Cardiac fibroblast (primary cell): ENCODE measurements around the gene TNFRSF14.
A peak's percentile ranks its signal among the peaks of the same experiment; 100 is the strongest.

ENCODE experiments used
- DNase-seq, 2 donors: peaks; one replicate each; pipeline versions ENCODE4 v3.0.0 to v3.0.0-alpha.2; 2010; ENCODE audit warnings: low read depth in 2 of 2
- H3K4me3 ChIP-seq, 2 donors: replicated peaks in 1 of 2; 1 replicate in 1 of 2; 2 replicates in 1 of 2; pipeline ENCODE4 v1.5.1; 2011; ENCODE audit warnings: low read depth in 2 of 2, low read length in 2 of 2, mild to moderate bottlenecking in 2 of 2, moderate library complexity in 1 of 2
- TF ChIP-seq, protein P1 (sequence below): IDR thresholded peaks from one replicate; pipeline ENCODE4 v1.5.1; 2011; ENCODE audit warnings: low read depth, mild to moderate bottlenecking, low read length, inconsistent platforms

TNFRSF14 gene

DNA sequence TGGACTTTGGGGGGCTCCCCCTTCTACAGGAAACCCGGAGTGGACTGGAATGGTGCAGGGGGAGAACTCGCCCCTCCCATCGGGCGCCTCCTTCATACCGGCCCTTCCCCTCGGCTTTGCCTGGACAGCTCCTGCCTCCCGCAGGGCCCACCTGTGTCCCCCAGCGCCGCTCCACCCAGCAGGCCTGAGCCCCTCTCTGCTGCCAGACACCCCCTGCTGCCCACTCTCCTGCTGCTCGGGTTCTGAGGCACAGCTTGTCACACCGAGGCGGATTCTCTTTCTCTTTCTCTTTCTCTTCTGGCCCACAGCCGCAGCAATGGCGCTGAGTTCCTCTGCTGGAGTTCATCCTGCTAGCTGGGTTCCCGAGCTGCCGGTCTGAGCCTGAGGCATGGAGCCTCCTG, at the start of gene TNFRSF14:
Gene TNFRSF14, plus strand, starts transcription at position 95 of the 401 bp plus-strand sequence. Its CDS starts 294 bp downstream, at position 389.
- TF ChIP-seq, protein P1, sequence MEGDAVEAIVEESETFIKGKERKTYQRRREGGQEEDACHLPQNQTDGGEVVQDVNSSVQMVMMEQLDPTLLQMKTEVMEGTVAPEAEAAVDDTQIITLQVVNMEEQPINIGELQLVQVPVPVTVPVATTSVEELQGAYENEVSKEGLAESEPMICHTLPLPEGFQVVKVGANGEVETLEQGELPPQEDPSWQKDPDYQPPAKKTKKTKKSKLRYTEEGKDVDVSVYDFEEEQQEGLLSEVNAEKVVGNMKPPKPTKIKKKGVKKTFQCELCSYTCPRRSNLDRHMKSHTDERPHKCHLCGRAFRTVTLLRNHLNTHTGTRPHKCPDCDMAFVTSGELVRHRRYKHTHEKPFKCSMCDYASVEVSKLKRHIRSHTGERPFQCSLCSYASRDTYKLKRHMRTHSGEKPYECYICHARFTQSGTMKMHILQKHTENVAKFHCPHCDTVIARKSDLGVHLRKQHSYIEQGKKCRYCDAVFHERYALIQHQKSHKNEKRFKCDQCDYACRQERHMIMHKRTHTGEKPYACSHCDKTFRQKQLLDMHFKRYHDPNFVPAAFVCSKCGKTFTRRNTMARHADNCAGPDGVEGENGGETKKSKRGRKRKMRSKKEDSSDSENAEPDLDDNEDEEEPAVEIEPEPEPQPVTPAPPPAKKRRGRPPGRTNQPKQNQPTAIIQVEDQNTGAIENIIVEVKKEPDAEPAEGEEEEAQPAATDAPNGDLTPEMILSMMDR: peak; percentile 14
- H3K4me3 ChIP-seq: peak within 1 kb of the TSS; percentile 46 to 61
- peak; percentile 50 to 60 for DNase-seq

DNA sequence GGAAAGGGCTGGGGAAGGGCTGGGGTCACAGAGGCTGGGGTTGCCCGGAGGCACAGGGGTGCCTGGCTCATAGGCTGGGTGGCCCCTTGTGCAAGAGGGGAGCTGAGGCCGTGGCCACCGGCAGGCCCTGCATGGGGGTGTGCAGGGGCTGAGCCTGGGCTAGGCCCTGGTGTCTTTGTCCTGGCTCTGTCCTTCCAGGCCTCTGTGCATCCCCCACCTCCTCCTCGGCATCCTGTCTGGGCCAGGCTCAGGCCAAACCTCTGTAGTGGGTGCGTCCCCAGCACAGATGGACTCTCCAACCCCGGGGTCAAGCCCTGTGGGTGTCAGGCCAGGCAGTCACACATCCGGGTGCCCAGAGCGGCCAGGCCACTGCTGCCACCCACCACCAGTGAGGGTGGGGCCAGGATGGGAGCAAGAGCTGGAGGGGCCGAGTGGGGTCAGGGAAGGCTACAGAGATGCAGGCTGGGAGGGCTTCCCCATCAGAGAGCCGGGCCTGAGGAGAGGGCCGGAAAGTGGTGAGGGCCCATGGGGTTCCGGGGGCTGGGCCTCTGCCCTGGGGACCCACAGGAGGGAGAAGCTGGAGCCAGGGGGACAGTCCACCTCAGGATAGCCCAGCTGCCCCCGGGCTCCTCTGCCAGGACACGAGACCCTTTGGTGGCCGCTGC, 49.1 kb upstream of the TNFRSF14 start:
- H3K4me3 ChIP-seq: no peak overlapping the region
- TF ChIP-seq, protein P1: no peak
- DNase-seq: no peak

DNA sequence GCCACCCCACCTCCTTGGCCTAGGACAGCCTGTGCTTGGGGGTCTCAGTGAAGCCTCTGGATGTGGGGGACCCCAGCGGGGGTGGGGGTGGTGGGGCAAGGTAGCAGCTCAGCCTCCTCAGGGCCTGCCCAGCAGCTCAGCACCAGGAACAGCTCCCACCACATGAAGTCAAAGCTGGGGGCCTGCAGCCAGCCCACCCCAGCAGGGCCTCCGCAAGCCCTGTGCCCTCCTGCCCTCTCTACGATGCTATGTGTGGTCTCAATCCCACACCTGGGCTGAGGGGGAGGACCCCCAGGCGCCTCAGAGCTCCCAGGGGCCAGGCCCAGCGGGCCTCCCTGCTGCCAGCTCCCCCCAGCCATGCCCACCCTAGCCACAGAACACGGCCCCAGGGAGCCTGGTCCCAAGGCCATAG, 48.4 kb upstream of the TNFRSF14 start:
- H3K4me3 ChIP-seq: no peak overlapping the region
- no peak for DNase-seq
- TF ChIP-seq, protein P1: no peak

DNA sequence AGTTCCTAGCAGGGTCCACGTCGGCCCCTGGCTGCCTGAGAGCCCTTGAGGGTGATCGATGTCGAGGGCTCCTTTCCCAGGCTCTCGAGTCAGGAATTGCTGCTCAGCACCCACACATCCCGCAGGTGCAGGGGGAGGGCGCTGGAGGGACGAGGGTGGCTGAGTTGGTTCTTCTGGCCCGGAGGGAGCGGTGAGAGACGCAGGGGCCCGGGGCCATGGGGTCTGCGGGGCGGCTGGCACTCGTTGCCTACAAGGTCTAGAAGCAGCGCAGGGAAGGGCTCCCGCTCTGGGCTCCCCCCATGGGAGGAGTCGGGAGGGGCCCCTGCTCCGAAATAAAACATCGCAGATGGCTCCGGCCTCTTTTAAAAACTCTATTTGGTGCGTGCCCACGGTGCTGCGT, 48.0 kb upstream of the TNFRSF14 start:
- TF ChIP-seq, protein P1: no peak
- H3K4me3 ChIP-seq: no peak overlapping the region
- no peak for DNase-seq

DNA sequence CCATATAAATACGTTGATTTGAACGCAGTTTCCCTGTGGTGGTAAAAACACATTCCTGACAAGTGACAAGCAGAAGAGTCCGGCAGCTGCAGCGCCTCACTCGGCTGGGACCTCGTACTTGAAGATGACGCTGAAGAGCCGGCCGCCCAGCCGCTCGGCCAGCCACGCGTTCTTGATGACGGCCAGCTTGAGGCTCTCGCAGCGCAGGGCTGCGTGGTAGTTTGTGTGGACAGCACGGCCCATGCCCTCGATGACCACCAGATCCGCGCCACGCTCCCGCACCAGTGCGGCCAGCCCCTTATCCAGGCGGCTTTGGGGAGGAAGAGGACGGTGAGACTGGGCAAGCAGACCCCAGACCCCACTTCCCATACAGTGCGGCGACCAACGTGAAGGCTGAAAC, 47.4 kb upstream of the TNFRSF14 start:
- H3K4me3 ChIP-seq: no peak overlapping the region
- TF ChIP-seq, protein P1: no peak
- no peak for DNase-seq

DNA sequence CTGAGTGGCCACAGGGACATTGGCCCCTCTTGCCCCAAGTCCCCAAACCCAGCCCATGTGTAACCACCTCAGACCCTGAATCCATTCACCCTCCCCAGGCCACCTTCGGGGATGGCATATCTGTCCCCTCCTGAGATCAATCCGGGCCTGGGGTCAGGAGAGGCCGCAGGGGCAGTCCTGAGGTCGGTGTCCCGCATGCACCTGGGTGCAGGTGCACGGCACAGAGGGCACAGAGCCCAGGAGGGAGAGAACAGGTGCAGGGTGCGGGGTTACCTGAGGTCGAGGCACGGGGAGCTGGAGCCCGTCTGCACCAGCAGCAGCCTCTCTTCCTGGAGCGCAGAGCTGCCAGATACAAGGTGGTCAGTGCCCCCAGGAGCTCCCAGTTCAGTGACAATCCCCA, 46.6 kb upstream of the TNFRSF14 start:
- no peak for DNase-seq
- TF ChIP-seq, protein P1: no peak
- H3K4me3 ChIP-seq: no peak overlapping the region
